CD1c-positive myeloid dendritic cell (primary cell): ENCODE results near the gene TOR1B.
"Not testable (repeated sequence)": the region's sequence is repeated elsewhere in the genome, so short reads cannot be mapped to it uniquely, and the experiment has no call there.

Experiments used
- DNase-seq: peaks from one replicate; pipeline ENCODE4 v3.0.0-alpha.2; 2016; ENCODE audit errors: extremely low spot score

TOR1B gene, protein sequence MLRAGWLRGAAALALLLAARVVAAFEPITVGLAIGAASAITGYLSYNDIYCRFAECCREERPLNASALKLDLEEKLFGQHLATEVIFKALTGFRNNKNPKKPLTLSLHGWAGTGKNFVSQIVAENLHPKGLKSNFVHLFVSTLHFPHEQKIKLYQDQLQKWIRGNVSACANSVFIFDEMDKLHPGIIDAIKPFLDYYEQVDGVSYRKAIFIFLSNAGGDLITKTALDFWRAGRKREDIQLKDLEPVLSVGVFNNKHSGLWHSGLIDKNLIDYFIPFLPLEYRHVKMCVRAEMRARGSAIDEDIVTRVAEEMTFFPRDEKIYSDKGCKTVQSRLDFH

GRCh38 chr9:129802833-129803675, at the start of gene TOR1B:
Gene TOR1B, plus strand, starts transcription at chr9:129803184. Its CDS starts 29 bp downstream, at chr9:129803213.
- peak; percentile 98 for DNase-seq

DNA sequence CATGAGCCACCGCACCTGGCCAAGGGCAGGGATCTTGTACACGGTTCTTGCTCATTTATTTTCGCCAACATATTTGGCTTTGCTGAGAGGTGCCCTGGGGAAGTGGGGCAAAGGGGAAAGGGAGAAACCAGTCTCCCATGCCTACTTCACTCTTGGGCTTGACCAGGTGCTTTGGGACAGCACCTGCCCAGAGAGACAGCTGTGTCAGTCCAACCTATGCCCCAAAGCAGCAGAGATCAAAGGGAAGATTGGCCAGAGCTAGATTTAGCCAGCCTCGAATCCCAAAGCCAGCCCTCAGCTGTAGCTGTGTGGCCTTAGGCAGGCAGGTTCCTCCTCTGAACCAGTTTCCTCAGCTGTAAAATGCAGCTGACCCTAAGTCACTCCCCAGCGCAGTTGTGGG, 47.8 kb upstream of the TOR1B start:
- no peak for DNase-seq

GRCh38 chr9:129756191-129756590, 46.8 kb upstream of the TOR1B start:
- no peak for DNase-seq

GRCh38 chr9:129757045-129757444, 45.9 kb upstream of the TOR1B start:
- peak; percentile 82 for DNase-seq

- DNase-seq, result no peak
Observed at GRCh38 chr9:129759319-129759718, 43.7 kb upstream of the TOR1B start.

DNA sequence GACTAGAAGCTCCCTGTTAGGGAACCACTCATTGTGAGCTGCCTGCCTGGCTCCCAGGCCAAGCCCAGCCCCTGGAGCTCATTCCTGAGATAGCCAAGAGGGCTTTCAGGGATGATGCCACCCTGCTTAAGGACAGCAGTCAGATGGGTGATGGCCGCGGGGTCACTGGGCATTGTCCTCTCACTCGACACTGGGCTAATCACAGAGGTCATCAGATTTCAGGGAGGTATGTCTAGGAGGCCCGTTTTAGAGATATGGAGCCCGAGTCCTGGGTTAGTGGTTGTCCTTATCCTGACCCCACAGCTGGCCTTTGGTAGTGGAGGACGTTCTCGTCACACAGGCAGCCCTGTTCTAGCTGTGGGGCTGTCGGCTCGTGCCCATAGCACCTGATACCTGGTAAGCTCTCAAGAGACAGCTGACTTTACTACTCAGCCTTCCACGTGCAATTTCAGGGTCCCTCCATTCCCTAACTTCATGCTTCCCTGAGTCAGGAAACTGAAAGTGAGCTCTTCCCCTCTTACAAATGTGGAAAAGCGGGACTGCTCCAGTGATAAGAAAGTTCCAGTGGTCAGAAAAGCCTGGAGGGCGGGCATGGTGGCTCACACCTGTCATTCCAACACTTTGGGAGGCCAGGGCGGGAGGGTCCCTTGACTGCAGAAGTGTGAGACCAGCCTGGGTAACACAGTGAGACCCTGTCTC, 43.0 kb upstream of the TOR1B start:
- DNase-seq, result no peak

DNA sequence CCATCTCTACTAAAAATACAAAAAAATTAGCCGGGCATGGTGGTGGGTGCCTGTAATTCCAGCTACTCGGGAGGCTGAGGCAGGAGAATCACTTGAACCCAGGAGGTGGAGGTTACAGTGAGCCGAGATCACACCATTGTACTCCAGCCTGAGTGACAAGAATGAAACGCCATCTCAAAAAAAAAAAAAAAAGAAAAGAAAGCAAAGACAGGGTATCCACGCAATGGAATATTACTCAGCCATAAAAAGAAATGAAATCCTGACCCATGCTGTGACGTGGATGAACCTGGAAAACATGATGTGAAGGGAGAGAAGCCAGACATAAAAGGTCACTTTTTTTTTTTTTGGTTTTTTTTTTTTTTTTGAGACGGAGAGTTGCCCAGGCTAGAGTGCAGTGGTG, 42.2 kb upstream of the TOR1B start:
- DNase-seq, result not testable (repeated sequence)

GRCh38 chr9:129761293-129761900, 41.6 kb upstream of the TOR1B start:
- DNase-seq, result no peak

DNA sequence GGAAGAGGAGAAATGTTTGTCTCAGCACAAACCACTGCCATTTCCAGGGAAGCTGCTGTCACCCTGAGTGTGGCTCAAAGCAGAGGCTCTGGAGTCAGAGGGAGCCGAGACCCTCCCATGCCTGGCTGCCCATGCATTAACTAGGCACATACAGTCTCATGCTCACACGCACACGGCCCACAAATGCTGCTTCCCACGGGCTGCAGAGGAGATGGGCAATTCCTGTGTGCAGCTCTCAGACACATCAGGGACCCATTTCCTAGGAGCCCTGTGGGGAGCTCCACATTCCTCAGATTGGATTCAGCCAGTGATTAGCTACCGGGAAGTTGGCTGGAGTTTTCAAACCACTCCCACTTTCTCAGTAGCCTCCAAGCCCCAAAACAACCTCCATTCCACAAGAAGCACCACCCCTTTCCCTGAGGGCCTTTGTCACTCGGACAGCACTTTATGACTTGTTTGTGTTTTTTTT, 41.0 kb upstream of the TOR1B start:
- DNase-seq, result peak; percentile 37

- peak; percentile 90 for DNase-seq
Observed at GRCh38 chr9:129762370-129762984, 40.5 kb upstream of the TOR1B start.

GRCh38 chr9:129762985-129763926, 39.7 kb upstream of the TOR1B start:
- DNase-seq, result no peak

GRCh38 chr9:129765764-129766317, 37.1 kb upstream of the TOR1B start:
- DNase-seq, result no peak

- DNase-seq, result no peak
Observed at GRCh38 chr9:129768486-129768885, 34.5 kb upstream of the TOR1B start.

DNA sequence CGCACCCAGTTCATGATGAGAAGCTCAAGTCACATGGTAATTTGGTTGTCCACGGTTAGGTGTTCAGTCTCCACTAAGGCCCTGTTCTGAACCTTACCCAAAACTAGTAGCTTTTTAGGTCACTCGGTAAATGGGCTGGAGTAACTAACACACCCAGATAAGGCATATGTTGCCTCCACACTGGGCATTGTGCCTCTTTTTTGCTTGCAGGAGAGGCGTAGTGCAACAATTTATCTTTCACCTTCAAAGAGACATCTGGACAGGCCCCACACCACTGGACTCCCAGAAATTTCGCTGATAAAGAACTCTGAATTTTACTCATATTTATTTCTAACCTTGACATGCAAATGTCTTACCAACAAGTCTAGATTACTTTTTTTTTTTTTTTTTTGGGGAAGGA, 33.3 kb upstream of the TOR1B start:
- DNase-seq, result no peak

DNA sequence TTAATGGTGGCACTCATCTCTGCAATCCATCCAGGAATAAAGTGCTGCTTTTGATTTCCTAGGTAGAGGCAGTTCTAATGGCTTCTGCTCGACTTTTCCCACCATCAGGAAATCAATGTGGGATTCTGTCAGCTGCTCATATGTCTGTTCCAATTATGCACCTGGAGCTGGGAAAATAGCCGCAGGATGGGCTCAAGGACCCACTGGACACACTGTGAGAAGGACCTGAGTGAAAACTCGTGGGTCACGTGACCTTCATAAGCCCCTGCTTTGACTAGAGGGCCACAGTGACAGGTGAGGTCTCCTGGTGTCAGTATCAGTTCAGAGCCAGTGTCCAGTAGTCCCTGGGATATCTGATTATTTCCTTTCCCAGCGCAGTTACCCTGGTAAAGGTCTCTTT, 32.2 kb upstream of the TOR1B start:
- DNase-seq, result no peak

DNA sequence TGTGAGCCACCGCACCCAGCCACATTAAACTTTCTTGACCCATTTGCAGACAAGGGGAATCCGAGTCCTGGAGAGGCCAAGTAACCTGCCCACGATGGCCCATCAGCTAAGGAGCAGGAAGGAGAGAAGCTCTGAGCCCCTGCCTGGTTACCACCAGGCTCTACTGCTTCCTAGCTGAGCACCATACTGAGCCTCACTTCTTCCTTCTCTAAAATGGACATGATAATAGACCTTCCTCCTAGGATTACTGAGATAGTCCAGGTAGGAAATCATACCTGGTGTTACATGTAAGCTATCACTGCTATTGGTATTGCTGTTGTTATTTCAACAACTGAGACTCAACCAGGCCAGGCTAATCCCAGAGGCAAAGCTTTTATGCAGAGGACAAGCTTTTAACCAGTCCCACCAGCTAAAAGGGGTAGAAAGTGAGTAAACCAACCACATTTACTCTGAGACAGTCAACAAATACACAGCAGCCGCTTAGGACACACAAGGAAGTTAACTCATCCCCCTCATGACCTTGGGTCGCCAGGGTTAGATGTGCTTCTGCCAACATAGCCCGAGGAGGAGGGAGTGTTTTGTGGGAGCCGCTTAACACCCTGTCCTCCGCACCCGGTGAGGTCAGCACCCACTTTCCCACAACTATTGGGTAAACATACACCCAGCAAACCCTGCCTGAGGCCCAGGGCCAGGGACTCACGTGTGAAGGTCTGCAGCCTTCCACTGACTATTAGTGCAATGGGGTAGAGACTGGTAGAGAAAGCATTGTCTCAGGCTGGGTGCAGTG, 29.5 kb upstream of the TOR1B start:
- DNase-seq, result peak; percentile 93

GRCh38 chr9:129774791-129775447, 28.1 kb upstream of the TOR1B start:
- DNase-seq, result no peak

- DNase-seq, result no peak
Observed at GRCh38 chr9:129775448-129775798, 27.6 kb upstream of the TOR1B start.

- not testable (repeated sequence) for DNase-seq
Observed at GRCh38 chr9:129776096-129776495, 26.9 kb upstream of the TOR1B start.
